ENCODE data around the gene NCAM1. TPM values are rescaled to one million over a fixed set of nuclear protein-coding genes. Genes with fewer than 3 reads are reported as not detected.

NCAM1 gene
- total and polyA plus RNA-seq, 12 donors, result 38.7 to 181 (median 111) TPM

- 88 to 96% (median 90%) methylated on average over 2 of the region's 2 CpGs for WGBS, 4 donors
- H3K4me1 ChIP-seq (replicated peaks in 1 of 2), result no peaks in the 10 kb centered on the region
- intact Hi-C loops (cut with DNase I), result loop anchor here (10.0 kb wide), 3 partner anchors 469 to 999 kb away; no protein-coding TSS in a partner anchor
- no peak overlapping the region for H3K4me3 ChIP-seq
- no peak overlapping the region for H3K27ac ChIP-seq
- H3K27me3 ChIP-seq, result no peaks in the 10 kb centered on the region
- no peaks in the 10 kb centered on the region for H3K9me3 ChIP-seq (replicated peaks in 1 of 3)
- DNase-seq, result no peak
- TF ChIP-seq, protein P1, sequence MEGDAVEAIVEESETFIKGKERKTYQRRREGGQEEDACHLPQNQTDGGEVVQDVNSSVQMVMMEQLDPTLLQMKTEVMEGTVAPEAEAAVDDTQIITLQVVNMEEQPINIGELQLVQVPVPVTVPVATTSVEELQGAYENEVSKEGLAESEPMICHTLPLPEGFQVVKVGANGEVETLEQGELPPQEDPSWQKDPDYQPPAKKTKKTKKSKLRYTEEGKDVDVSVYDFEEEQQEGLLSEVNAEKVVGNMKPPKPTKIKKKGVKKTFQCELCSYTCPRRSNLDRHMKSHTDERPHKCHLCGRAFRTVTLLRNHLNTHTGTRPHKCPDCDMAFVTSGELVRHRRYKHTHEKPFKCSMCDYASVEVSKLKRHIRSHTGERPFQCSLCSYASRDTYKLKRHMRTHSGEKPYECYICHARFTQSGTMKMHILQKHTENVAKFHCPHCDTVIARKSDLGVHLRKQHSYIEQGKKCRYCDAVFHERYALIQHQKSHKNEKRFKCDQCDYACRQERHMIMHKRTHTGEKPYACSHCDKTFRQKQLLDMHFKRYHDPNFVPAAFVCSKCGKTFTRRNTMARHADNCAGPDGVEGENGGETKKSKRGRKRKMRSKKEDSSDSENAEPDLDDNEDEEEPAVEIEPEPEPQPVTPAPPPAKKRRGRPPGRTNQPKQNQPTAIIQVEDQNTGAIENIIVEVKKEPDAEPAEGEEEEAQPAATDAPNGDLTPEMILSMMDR (IDR thresholded peaks at IDR 0.05), result no peak
- no peak for TF ChIP-seq POLR2A (IDR thresholded peaks at IDR 0.05)
- H3K36me3 ChIP-seq (replicated peaks in 1 of 2), result no peaks in the 10 kb centered on the region
These were observed 322.7 kb downstream of the NCAM1 start for GRCh38 chr11:113283881-113284280.

GRCh38 chr11:113286009-113286408 is 324.8 kb downstream of the NCAM1 start:
- Histone ChIP-seq H3K27ac (no peak overlapping the region), H3K36me3 (replicated peaks in 1 of 2) (no peaks in the 10 kb centered on the region), H3K4me3 (no peak overlapping the region), H3K4me1 (replicated peaks in 1 of 2) (no peaks in the 10 kb centered on the region), H3K9me3 (replicated peaks in 1 of 3) (no peaks in the 10 kb centered on the region), H3K27me3 (no peaks in the 10 kb centered on the region)
- peak in 1 of 7 donors; percentile 42 for DNase-seq
- WGBS, 4 donors, result 89 to 100% (median 93%) methylated on average over 2 to 3 of the region's 3 CpGs
- intact Hi-C loops (cut with DNase I), result loop anchor here (5.0 to 10.0 kb wide), 5 partner anchors 471 to 1001 kb away; no protein-coding TSS in a partner anchor
- TF ChIP-seq, protein P1 (IDR thresholded peaks at IDR 0.05), result no peak
- TF ChIP-seq POLR2A (IDR thresholded peaks at IDR 0.05), result no peak

- Histone ChIP-seq H3K36me3 (replicated peaks in 1 of 2) (no peaks in the 10 kb centered on the region), H3K27me3 (no peaks in the 10 kb centered on the region), H3K4me1 (replicated peaks in 1 of 2) (no peaks in the 10 kb centered on the region), H3K4me3 (no peak overlapping the region), H3K27ac (no peak overlapping the region), H3K9me3 (replicated peaks in 1 of 3) (no peaks in the 10 kb centered on the region)
- TF ChIP-seq, protein P1 (IDR thresholded peaks at IDR 0.05), result no peak
- no peak for TF ChIP-seq POLR2A (IDR thresholded peaks at IDR 0.05)
- 86 to 91% (median 90%) methylated on average over 11 of the region's 11 CpGs for WGBS, 4 donors
- peak in 1 of 7 donors; percentile 39 for DNase-seq
- intact Hi-C loops (cut with DNase I), result loop anchor here (5.0 to 10.0 kb wide), 5 partner anchors 472 to 1002 kb away; no protein-coding TSS in a partner anchor
These were observed 325.6 kb downstream of the NCAM1 start for GRCh38 chr11:113286509-113287497.

DNA sequence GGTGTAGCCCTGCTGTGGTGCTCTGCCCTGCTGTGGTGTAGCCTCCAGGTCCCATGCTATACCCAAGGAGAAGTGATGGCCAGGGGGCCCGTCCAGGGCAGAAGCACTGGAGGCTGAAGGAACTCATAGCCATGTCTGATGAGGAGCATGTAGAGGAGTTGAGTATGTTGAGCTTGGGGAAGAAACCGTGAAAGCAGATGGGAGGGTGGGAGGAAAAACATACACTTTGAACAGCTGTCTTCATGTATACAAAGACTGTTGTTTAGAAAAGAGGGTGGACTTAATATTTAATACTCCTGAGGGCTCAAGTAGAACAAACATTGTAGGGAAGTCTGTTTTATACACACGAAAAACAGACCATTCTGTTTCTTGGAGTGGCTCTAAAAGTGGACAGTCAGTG is 326.6 kb downstream of the NCAM1 start:
- Histone ChIP-seq H3K27ac (no peak overlapping the region), H3K27me3 (no peaks in the 10 kb centered on the region), H3K4me1 (replicated peaks in 1 of 2) (no peaks in the 10 kb centered on the region), H3K4me3 (no peak overlapping the region), H3K9me3 (replicated peaks in 1 of 3) (no peaks in the 10 kb centered on the region), H3K36me3 (replicated peaks in 1 of 2) (no peaks in the 10 kb centered on the region)
- peak in 1 of 7 donors; percentile 21 for DNase-seq
- 72 to 88% (median 85%) methylated on average over 3 of the region's 3 CpGs for WGBS, 4 donors
- intact Hi-C loops (cut with DNase I), result loop anchor here (5.0 to 10.0 kb wide), 5 partner anchors 473 to 1003 kb away; no protein-coding TSS in a partner anchor
- TF ChIP-seq, protein P1 (IDR thresholded peaks at IDR 0.05), result no peak
- TF ChIP-seq POLR2A (IDR thresholded peaks at IDR 0.05), result no peak
